HG02840 (cell line): Measurements from ENCODE around the gene MRPL52.
"Not testable (repeated sequence)": the region's sequence is repeated elsewhere in the genome, so short reads cannot be mapped to it uniquely, and the experiment has no call there.

ENCODE experiments used
- ATAC-seq: cut with Tn5 transposase; IDR thresholded peaks from one replicate; pipeline ENCODE4 v1.9.1; 2021; ENCODE audit warnings: mild to moderate bottlenecking, moderate library complexity, moderate number of reproducible peaks; ENCODE audit not compliant: unreplicated experiment, low FRiP score

MRPL52 gene

DNA sequence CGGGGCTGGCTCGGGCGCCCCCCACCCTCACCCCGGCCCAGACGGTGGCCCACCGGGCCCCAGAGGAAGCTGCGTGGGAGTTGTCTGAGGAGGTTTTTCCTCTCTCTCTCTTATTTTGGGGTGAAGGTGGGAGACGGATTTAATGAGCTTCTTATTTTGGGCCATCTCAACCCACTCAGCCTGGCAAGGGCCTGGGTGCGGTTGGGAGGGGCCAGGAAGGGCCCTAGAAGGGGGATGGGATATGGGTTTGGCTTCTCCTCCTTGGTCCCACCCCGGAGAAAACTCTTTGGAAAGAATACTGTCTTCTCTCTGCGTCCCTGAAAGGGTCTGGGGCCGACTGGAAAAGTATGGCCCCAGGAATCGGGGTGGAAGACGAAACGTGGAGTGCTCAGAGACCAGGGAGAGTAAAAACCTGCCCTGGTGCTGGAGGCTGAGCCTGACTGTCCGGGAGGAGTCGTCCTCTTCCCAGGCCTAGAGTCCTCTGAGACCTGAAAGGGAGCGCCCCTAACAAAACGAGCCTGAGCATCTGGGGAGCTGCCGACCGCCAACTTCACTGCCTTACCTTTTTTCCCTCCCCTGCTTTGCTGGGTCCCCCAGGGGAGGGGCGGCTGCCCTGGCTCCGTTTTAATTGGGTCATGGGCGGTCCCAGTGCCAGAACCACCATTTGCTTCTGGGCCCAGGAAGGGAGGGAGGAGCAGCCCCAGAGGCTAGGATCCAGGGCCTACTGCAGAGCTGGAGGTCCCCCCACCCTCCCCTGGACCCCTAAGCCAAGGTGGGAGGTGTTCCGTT lies 8.3 kb downstream of the MRPL52 start:
- no peak for ATAC-seq

DNA sequence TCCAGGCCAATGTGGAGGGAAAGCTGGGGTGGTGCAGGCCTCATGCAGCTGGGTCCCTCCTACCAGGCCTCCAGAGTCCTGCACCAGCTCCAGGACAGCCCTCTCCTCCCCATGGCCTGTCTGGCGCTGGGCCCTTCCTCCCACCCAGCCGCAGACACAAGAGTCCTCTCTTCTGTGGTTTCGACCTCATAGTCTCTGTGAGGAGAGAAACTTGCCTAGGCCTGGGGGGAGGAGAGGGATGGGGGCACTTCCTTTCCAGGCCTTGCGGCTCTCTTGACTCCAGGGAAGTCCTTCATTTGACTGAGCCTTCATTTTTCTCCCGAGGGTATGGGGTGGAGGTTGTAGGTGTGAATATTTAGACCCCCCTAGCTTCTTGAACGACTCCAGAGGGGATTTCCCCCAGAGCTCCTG lies 8.9 kb downstream of the MRPL52 start:
- ATAC-seq, result no peak

DNA sequence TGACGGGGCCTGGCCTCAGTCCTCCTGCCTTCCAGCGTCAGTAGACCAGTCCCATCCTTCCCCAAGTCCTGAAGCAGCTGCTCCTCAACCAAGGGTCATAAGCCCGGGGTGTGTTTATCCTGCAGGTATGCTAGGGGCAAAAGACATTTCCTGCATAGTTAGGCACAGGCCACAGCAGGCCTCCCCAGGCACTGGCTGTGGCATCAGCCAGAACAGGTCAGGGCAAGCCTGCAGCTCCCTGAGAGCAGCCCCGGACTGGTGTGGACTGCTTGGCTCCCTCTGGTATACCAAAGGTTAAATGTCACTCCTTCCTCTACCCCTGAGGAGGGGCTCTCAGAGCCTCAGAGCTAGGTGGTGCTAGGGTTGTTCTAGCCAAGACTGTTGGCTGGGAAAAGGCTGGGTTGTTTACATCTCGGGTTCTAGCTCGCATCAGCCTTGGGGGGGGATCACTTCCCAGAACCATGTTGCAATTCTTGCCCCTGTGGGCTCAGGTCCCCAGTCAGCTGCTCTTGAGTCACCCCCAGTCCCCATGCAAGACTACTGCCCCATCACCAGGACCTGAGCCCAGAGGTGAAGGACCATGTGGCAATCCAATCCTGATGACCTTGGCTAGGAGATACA lies 9.6 kb downstream of the MRPL52 start:
- ATAC-seq, result no peak

DNA sequence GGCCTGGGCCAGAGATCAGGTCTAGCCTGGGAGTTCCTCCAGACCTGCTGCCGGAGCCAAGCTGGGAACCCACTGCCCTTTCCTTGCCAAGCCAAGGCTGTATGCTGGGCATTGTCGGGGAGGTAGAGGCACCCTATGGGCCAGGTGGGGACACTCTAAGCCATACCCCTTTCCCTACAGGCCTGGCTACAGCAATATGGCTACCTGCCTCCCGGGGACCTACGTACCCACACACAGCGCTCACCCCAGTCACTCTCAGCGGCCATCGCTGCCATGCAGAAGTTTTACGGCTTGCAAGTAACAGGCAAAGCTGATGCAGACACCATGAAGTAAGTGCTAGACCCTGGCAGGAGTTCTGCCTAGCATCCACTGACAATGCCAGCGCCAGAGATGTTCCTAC lies 11.6 kb downstream of the MRPL52 start:
- no peak for ATAC-seq

DNA sequence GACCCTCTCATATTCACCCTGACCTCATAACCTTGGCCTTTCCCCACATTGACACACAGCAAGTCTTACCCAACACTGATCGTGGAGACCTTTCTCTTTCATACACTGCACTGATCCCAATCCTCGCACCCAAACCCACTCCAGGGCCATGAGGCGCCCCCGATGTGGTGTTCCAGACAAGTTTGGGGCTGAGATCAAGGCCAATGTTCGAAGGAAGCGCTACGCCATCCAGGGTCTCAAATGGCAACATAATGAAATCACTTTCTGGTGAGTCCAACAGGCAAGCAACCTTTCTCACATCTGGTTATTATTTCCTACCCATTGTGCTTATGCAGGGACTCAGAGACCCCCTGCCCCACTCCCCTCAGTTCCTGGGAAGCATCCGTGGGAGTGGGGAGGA lies 12.1 kb downstream of the MRPL52 start:
- ATAC-seq, result no peak

DNA sequence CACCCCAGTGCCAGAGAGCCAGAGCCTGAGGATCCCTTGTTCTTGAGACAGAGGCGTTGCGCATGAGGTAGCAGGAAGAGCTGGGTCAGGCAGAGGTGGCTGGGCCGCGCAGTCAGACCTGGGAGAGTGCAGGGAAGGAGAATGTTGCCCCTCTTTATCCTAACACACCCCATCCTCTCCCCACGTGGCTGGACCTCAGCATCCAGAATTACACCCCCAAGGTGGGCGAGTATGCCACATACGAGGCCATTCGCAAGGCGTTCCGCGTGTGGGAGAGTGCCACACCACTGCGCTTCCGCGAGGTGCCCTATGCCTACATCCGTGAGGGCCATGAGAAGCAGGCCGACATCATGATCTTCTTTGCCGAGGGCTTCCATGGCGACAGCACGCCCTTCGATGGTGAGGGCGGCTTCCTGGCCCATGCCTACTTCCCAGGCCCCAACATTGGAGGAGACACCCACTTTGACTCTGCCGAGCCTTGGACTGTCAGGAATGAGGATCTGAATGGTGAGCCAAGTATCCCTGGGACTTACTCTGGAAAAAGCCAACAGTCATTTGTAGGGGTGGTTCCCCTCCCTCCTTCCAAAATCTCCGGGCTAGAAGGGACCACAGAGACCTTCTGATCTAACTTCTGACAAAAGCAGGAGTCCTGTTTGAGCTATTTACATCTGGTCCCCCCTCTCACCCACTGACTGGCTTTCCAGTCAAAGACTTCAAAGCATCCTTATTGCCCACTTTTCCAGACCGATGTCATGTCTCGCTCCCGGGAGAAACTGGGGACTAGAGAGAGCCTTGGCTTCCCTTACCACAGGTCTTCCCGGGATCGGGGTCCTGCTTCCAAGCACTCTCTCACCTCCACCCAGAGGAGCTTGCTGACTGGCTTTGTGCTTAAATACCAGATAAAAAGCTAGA lies 12.8 kb downstream of the MRPL52 start:
- no peak for ATAC-seq

DNA sequence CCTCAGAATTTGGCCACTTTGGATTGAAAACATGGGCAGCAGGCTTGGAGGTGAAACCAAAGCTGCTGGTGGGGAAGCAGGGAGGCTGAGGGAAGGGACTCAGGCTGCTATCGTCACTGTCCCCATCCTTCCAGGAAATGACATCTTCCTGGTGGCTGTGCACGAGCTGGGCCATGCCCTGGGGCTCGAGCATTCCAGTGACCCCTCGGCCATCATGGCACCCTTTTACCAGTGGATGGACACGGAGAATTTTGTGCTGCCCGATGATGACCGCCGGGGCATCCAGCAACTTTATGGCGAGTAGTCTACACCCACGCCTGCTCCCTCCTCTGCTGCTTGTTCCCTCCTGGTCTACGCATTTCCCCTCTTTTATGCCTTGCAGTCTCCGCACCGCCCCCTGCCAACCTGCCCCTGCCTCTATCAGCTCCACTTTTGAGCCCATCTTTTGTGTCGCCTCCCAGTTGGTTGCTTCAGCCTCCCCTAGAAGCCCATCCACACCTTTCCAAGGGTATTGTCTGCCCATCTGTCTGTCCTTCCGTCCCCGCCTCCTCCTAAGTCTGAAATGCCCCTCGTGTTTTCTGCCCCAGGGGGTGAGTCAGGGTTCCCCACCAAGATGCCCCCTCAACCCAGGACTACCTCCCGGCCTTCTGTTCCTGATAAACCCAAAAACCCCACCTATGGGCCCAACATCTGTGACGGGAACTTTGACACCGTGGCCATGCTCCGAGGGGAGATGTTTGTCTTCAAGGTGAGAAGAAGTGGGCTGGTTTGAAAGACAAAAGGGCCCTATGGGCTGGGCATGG lies 13.6 kb downstream of the MRPL52 start:
- ATAC-seq, result no peak

DNA sequence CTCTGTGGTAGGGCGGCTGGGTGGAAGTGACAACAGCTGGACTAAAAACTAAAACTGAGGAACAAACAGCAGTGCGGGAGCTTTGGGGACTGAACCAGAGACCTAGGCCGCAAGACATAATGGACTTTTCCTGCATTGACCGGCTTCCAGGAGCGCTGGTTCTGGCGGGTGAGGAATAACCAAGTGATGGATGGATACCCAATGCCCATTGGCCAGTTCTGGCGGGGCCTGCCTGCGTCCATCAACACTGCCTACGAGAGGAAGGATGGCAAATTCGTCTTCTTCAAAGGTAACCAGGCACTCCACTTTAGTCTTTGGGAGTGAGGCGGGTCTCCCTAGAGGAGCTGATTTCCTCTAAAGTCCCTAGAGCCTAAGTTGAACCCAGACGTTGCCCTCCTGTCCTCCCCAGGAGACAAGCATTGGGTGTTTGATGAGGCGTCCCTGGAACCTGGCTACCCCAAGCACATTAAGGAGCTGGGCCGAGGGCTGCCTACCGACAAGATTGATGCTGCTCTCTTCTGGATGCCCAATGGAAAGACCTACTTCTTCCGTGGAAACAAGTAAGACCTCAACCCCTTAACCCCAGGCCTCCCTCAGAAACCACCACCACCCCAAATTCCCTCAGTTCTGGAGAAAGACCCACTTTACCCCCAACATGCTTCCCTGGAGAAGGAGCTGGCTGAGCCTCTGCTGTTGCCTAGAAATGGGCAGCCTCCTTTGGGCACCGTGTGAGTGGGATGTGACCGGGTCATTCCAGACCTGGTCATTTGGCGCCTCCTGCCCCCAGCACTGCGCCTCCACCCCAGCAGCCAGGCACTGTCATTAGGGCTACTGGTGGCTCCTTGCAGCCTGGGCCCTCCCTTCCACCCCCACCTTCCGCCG lies 14.8 kb downstream of the MRPL52 start:
- ATAC-seq, result no peak

DNA sequence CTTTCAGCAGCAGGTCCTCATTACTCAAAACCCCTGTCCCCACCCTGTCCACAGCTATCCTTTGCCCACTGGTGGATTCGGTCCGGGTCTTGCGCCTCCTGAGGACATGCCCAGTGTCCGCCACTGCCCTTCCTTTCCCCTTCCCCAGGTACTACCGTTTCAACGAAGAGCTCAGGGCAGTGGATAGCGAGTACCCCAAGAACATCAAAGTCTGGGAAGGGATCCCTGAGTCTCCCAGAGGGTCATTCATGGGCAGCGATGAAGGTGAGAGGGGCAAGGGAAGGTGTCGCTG lies 15.4 kb downstream of the MRPL52 start:
- ATAC-seq, result no peak

DNA sequence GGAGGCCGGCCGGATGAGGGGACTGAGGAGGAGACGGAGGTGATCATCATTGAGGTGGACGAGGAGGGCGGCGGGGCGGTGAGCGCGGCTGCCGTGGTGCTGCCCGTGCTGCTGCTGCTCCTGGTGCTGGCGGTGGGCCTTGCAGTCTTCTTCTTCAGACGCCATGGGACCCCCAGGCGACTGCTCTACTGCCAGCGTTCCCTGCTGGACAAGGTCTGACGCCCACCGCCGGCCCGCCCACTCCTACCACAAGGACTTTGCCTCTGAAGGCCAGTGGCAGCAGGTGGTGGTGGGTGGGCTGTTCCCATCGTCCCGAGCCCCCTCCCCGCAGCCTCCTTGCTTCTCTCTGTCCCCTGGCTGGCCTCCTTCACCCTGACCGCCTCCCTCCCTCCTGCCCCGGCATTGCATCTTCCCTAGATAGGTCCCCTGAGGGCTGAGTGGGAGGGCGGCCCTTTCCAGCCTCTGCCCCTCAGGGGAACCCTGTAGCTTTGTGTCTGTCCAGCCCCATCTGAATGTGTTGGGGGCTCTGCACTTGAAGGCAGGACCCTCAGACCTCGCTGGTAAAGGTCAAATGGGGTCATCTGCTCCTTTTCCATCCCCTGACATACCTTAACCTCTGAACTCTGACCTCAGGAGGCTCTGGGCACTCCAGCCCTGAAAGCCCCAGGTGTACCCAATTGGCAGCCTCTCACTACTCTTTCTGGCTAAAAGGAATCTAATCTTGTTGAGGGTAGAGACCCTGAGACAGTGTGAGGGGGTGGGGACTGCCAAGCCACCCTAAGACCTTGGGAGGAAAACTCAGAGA lies 16.3 kb downstream of the MRPL52 start:
- no peak for ATAC-seq

DNA sequence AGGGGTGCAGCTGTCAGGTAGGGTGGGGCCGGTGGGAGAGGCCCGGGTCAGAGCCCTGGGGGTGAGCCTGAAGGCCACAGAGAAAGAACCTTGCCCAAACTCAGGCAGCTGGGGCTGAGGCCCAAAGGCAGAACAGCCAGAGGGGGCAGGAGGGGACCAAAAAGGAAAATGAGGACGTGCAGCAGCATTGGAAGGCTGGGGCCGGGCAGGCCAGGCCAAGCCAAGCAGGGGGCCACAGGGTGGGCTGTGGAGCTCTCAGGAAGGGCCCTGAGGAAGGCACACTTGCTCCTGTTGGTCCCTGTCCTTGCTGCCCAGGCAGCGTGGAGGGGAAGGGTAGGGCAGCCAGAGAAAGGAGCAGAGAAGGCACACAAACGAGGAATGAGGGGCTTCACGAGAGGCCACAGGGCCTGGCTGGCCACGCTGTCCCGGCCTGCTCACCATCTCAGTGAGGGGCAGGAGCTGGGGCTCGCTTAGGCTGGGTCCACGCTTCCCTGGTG lies 17.2 kb downstream of the MRPL52 start:
- no peak for ATAC-seq

DNA sequence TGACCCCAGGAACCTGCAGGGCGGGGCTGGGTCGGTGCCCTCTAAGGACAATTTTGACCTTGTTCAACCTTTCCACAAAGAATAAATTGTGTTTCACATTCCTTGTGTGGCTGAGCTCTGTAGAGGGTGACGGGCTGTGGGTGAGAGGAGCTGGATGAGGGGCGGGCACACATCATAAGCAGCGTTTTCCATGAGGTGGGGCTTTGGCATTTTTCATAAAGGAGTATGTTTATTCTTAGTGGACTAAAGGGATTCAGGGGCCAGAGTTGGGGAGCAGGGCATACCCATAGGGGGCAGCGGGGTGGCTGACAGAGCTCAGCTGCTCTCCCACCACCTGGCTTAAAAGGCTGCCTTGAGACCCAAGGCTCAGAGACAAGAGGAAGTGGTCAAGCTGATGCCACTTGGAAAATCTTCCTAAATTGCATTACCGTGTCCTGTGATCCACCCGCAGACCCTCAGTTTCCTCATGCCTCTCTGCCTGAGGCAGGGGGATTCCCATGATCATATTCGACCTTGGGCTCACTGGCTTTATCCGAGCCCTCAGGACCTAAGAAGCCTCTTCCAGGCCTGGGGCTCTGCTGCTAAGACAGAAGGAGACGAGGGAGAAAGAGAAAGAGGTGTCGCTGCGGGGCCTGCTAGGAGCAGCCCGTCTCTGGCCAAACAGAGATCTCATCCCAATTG lies 18.1 kb downstream of the MRPL52 start:
- no peak for ATAC-seq

DNA sequence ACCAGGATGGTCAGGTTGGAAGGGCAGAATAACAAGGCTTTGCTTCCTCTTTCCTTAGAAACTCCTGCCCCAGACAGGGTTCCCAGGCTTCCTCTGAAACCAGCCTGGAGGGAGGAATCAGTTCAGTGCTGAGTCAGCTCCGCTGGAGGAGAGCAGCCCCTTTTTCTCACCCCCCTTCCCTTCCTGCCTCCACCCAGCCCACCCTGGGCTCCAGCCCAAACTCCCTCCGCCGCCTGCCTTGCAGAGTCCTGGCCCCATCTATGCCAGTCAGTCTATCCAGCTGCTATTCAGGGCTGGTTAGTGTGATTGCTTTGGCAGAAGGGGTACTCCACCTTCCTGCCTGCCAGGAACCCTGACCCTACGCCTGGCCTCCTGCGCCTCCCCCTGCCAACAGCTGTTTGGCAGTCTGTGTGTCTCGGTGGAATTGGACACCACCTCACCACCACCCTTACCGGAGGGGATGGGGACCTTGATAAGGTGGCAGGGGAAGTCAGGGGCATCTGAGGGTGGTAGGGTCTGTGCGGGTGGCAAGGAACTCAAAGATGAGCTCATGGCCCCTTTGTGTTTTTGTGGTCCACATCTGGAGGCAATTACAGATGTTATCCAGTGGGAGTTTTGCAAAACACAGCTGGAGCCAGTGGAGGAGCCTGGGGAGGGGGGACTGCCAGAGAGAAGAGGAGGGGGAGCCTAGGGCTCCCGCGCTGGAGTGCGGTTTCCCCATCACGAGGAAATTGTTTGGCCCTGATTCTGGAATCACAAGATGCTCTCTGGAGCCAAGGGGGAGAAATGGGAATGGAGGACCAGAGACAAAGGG lies 18.9 kb downstream of the MRPL52 start:
- no peak for ATAC-seq

DNA sequence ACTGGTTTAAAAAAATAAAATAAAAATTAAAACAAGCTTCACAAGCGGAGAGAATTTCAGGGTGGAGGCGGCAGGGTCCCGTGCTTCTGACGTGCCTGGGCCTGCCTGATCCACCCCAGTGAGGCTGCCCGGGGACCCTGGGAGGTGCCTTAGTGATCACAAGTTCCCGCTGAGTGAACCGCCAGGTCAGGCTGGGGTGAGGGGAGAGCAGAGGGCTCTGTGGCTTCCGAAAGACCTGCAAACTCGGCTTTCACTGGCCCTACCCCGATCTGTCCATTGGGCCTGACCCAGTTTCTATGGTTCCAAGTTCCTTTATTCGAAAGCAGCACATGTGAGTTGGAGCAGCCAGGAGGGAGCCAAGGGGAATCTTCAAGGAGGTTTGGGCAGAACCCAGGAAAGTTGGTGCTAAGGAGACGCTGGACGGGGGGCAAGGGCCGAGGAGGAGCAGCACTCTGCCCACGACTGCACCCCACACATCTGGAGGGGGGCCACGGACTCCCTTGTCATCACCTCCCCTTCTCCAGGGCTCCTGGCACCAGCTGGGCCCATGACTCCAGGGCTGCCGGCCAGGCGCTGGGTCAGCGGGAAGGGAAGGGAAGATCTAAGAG lies 19.6 kb downstream of the MRPL52 start:
- no peak for ATAC-seq

DNA sequence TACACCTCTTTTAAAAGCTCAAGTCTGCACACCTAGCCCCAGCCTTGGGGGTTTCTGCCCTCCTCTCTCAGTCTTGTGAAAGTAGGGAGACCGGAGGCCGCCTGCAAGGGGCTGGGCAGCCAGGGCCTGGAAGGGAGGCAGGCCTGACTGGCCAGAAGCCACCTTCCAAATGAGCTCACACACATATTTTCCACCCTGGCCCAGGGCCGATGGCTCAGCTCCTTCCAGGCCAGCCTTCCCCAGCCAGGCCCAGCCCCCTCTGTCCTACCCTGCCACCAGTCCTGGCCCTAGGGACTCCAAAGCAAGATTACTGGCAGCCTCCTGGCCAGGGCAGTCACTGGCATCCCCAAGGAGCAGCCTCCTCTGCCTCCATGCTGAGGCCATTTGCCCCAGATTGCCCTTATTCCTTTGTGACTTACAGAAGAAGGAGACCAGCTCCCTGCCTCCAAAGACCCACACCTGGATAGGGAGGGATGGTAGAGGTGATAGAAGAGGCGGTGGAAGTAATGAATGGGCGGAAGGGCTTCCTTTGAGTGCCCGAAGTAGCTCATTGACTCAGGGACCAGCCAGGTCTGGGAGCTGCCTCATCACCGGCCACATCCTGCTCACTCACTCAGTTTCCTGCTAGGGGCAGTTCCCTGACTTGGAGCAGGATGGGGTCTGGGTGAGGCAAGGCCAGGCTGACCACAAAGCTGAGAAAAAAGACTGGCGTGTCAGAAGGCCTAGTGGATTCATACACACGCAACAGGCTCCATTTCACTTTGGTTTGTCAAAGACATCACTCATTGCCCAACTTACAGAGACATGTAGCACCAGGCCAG lies 21.5 kb downstream of the MRPL52 start:
- no peak for ATAC-seq

DNA sequence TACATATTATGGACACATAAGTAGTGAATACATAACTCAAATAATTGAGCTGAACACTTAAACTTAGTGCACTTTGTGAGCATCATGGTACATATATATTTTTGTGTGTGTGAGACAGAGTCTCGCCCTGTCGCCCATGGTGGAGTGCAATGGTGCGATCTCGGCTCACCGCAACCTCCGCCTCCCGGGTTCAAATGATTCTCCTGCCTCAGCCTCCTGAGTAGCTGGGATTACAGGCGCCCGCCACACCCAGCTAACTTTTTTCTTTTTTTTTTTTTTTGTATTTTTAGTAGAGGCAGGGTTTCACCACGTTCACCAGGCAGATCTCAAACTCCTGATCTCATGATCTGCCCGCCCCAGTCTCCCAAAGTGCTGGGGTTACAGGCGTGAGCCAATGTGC lies 22.5 kb downstream of the MRPL52 start:
- not testable (repeated sequence) for ATAC-seq
